Measurements from ENCODE around the gene SPTBN1. TPM values are rescaled to one million over a fixed set of nuclear protein-coding genes. Genes with fewer than 3 reads are reported as not detected.

SPTBN1 gene
- total RNA-seq, 4 donors from 2014 or later: 65.0 to 217 (median 85.3) TPM

- 63 to 87% methylated on average over 2 of the region's 2 CpGs for whole genome bisulfite sequencing, 2 donors
Measured at GRCh38 chr2:54601339-54601738, 145.2 kb downstream of the SPTBN1 start.

GRCh38 chr2:54602736-54603322, 146.7 kb downstream of the SPTBN1 start:
- WGBS, 2 donors: 58 to 72% methylated on average over 5 of the region's 5 CpGs
- Histone ChIP-seq H3K36me3 (peaks cover 0 to 13% (median 0%) of the 10 kb centered on the region in 3 donors), H3K27ac (peak overlapping the region in 3 of 4 donors; percentile 52 to 73 (median 71)), H3K4me1 (peaks cover 12 to 92% (median 52%) of the 10 kb centered on the region in 3 donors), H3K9me3 (no peaks in the 10 kb centered on the region), H3K4me3 (no peak overlapping the region), H3K27me3 (no peaks in the 10 kb centered on the region)
- TF ChIP-seq CTCF (IDR thresholded peaks at IDR 0.05) (no peak), POLR2A (IDR thresholded peaks at IDR 0.05) (no peak)
- intact Hi-C loops (cut with DNase I): no loop called here
- no peak for DNase-seq

More at GRCh38 chr2:54601339-54601738, 145.2 kb downstream of the SPTBN1 start:
- no peak for DNase-seq
- intact Hi-C loops (cut with DNase I): no loop called here
- peak overlapping the region in 3 of 4 donors; percentile 52 to 87 (median 71) for H3K27ac ChIP-seq
- no peaks in the 10 kb centered on the region for H3K27me3 ChIP-seq
- H3K4me3 ChIP-seq: no peak overlapping the region
- H3K4me1 ChIP-seq: peaks cover 20 to 100% (median 66%) of the 10 kb centered on the region in 3 donors
- TF ChIP-seq CTCF (IDR thresholded peaks at IDR 0.05) (no peak), POLR2A (IDR thresholded peaks at IDR 0.05) (no peak)
- H3K9me3 ChIP-seq: no peaks in the 10 kb centered on the region
- peaks cover 0 to 13% (median 0%) of the 10 kb centered on the region in 3 donors for H3K36me3 ChIP-seq

GRCh38 chr2:54603357-54603756, 147.2 kb downstream of the SPTBN1 start:
- TF ChIP-seq POLR2A (IDR thresholded peaks at IDR 0.05) (no peak), CTCF (IDR thresholded peaks at IDR 0.05) (no peak)
- 33 to 54% methylated on average over 1 to 3 of the region's 3 CpGs for WGBS, 2 donors
- Histone ChIP-seq H3K27ac (peak overlapping the region in 3 of 4 donors; percentile 52 to 73 (median 71)), H3K27me3 (no peaks in the 10 kb centered on the region), H3K9me3 (no peaks in the 10 kb centered on the region), H3K36me3 (peaks cover 0 to 13% (median 0%) of the 10 kb centered on the region in 3 donors), H3K4me3 (no peak overlapping the region), H3K4me1 (peaks cover 12 to 87% (median 52%) of the 10 kb centered on the region in 3 donors)
- DNase-seq: no peak
- intact Hi-C loops (cut with DNase I): no loop called here

GRCh38 chr2:54603796-54604195, 147.7 kb downstream of the SPTBN1 start:
- Histone ChIP-seq H3K36me3 (peaks cover 0 to 13% (median 0%) of the 10 kb centered on the region in 3 donors), H3K4me3 (no peak overlapping the region), H3K9me3 (no peaks in the 10 kb centered on the region), H3K4me1 (peaks cover 12 to 83% (median 52%) of the 10 kb centered on the region in 3 donors), H3K27me3 (no peaks in the 10 kb centered on the region), H3K27ac (peak overlapping the region in 3 of 4 donors; percentile 52 to 73 (median 60))
- no peak for TF ChIP-seq POLR2A (IDR thresholded peaks at IDR 0.05)
- no peak for TF ChIP-seq CTCF (IDR thresholded peaks at IDR 0.05)
- no CpG with 5 or more reads among the region's 1 CpG for WGBS, 2 donors
- intact Hi-C loops (cut with DNase I): no loop called here
- no peak for DNase-seq

GRCh38 chr2:54604871-54605270, 148.7 kb downstream of the SPTBN1 start:
- Histone ChIP-seq H3K4me3 (no peak overlapping the region), H3K27me3 (no peaks in the 10 kb centered on the region), H3K27ac (peak overlapping the region in 3 of 4 donors; percentile 28 to 73 (median 52)), H3K9me3 (no peaks in the 10 kb centered on the region), H3K4me1 (peaks cover 12 to 78% (median 45%) of the 10 kb centered on the region in 3 donors), H3K36me3 (peaks cover 0 to 3% (median 0%) of the 10 kb centered on the region in 3 donors)
- intact Hi-C loops (cut with DNase I): no loop called here
- WGBS, 2 donors: 43 to 64% methylated on average over 10 of the region's 10 CpGs
- TF ChIP-seq POLR2A (IDR thresholded peaks at IDR 0.05) (no peak), CTCF (IDR thresholded peaks at IDR 0.05) (no peak)
- DNase-seq: no peak
